Pons (tissue), 1 donor: ENCODE measurements around the gene LONP2.
"Not testable (repeated sequence)": the region's sequence is repeated elsewhere in the genome, so short reads cannot be mapped to it uniquely, and the experiment has no call there.

Experiments
- DNase-seq: peaks from one replicate; pipeline ENCODE4 v3.0.0-alpha.2; 2016; ENCODE audit warnings: low spot score

The LONP2 gene

GRCh38 chr16:48235556-48236136 is 8.5 kb upstream of the LONP2 start:
- DNase-seq = no peak

- DNase-seq = no peak
Observed at GRCh38 chr16:48236286-48236685, 7.8 kb upstream of the LONP2 start.

- DNase-seq = not testable (repeated sequence)
Observed at GRCh38 chr16:48240147-48240546, 4.0 kb upstream of the LONP2 start.

DNA sequence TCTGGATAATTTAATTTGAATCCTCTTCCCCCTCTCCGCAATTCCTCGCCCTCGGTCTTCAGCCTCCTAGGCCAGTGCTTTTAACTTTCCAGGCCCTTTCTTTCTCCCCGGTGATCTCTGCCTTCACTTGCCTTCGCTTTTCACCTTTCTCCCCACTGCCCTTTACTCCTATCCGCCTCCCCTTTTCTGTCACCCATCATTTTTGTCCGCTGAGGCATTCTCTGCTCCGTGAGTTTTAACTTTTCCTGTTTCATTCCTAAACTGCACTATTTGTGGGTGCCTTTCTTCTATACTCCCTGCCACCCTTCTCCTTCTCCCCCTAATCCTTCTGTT is 729 bp downstream of the LONP2 start:
- no peak for DNase-seq

- no peak for DNase-seq
Observed at GRCh38 chr16:48246066-48246465, 2.0 kb downstream of the LONP2 start.

DNA sequence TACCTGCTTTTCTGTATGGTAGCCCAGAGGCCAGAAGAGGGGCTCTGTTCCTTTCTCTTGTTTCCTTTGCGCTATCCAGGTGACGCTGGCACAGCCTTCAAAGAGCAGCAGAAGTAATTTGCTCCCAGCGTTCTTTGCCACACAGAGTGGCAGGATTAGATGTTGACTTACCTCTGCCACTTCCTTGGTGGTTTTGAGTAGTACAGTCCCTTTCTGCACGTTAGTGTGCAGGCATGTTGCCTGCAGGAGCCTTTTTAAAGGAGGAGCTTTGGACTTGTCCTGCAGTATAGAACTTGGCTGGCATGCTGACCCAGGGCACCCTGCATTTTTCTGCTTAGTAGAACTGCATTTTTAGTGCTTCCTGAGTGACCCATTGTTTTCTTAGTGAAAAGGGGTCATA is 3.2 kb downstream of the LONP2 start, which contains the start of gene ABCC11:
ABCC11 (minus strand) TSS at position 229 of the 400 bp plus-strand sequence. CDS start 15,618 bp downstream, outside the sequence.
- DNase-seq = no peak

DNA sequence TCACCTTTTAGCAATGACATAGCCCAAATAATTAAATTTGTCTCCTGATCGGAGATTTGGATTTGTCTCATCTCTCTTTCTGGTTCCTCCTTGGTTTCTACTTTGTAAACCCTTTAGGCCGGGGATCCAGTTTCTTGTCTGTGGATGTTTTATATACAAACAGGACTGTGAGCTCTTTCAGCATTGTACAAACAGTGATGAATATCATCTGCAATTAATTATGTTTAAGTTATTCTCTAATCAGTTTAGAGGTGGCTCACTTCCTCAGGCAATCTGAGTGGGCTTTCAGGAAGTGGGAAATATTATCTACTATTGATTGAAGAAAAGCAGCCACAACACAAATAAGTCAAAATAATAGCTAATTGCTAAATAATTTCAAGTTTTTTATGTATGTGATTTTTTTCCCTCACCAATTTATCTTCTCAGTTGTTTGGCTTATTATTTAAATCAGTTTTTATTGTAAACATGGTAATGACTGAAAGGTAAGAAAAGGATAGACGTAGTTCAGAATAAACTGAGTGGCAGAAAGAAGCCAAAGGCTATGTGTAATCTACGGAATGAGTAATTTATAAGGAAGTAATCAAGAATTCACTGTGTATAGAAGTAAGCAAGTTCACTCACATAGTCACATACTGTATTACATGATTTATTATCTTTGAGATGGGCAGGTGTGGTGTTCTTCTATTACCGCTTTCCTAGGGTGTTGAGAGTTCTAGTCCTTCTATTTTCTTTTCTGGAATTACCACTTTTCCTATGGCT is 6.6 kb downstream of the LONP2 start:
- no peak for DNase-seq

GRCh38 chr16:48252013-48252412 is 7.9 kb downstream of the LONP2 start:
- DNase-seq = no peak

GRCh38 chr16:48256579-48257177 is 12.6 kb downstream of the LONP2 start:
- no peak for DNase-seq

DNA sequence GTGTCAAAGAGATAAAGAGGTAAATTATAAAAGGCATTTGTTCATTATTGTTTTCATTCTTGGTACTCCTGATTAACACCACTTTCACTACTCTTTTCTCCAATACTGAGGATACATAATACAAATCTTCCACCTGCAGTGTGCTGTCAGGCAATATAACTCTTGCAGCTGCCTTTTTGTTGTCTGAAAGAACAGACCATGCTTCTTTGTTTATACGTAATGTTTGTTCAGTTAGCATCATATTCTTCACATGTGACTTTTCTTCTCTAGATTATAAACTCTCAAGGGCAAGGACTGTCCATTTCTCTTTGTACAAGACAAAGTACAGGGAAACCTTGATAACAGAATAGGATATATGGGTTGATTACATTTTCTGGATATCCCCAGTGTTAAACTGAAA is 17.5 kb downstream of the LONP2 start:
- DNase-seq = no peak

DNA sequence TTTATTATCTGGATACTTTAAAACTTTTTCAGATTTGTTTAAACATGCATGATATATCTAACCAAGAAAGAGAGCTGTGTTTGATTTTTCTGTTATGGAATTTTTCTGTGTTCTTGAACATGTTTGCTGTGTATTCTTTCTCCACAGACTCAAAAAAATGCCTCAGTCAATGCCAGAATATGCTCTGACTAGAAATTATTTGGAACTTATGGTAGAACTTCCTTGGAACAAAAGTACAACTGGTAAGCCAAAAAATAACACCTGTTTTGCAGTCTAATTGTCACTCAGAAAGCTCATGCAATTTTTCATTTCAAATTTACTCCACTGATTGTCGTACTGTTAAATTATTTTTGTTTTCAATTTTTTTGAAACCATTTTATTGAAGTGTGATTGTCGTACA is 18.5 kb downstream of the LONP2 start:
- DNase-seq = no peak

GRCh38 chr16:48269011-48269410 is 24.9 kb downstream of the LONP2 start:
- DNase-seq = no peak

DNA sequence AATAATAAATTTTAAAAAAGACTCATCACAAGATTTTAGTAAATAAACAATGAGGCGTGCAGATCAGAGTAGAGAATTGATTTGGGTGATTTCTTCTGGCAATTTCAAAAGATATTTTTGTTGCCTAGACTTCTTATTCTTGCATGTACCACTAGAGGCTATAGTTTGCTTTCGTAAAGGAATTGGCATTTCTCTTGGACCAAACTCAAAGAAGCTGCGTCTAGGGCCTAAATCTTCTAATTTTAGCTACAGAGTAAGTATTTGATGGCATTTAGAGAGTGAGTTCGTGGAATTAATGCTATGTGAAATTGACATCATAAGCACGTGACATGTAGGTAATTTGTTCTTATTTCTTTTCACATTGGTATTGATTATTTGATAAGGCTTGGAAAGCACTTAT is 27.6 kb downstream of the LONP2 start:
- DNase-seq = peak; percentile 57

DNA sequence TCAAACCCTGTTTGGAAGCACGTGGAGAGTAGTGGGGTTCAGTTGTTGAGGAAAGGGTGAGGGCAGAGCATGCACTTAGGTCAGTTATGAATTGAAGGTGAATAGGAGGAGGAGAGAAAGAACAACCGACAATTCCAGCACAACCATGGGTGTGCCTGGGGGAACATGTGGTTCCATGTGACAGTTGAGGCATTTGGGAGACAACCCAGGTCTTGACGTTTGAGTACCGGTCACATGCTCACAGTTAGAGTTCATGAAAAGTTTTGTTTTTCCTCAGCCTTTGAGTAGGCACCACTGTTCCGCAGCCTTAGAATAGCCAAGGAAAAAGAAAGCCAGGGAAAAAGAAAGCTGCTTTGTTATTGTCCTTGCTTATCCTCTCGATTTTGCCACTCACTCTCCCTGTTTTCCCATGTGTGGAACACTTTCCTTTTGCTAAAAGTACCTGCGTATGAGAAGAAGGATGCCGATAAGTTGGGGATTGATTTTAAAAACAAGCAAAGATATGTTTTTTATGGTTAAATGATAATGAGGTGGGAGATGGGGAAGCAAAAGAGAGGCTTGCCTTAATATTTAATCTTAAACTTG is 28.8 kb downstream of the LONP2 start:
- peak; percentile 94 for DNase-seq

DNA sequence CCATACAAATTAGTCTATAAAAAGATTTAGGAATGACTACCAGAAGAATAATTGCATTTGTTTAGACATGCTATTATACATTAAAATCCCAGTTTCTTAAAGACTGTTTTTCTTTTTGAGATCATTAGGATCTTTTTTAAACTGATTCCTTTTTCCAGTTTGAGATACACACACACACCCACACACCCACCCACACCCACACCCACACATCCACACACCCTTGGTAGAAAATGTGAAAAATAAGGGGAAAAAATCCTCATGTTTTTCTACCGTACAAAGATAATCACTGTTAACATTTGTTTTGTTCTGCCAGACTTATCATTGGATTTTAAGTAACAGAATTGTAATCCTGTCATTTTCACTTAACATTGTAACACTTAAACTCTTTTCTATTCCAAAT is 30.4 kb downstream of the LONP2 start:
- DNase-seq = no peak

DNA sequence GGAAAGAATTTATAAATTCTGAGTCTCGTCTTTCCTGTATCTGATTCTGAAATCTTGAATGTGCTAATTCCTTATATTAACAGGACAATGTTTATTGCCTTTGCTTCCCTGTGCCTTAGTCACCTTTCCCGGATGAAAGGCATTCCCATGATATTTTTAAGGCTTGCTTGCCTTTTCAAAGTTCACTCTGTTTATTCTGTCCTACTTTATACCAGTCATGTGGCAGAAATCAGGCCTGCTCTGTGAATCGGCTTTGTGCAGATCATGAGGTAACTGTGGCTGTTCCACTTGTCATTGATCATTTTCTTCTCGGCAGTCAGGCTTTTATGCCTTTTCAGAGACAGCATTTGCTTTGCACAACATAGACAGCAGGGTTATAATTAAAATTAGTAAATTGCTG is 32.0 kb downstream of the LONP2 start:
- DNase-seq = peak; percentile 95

DNA sequence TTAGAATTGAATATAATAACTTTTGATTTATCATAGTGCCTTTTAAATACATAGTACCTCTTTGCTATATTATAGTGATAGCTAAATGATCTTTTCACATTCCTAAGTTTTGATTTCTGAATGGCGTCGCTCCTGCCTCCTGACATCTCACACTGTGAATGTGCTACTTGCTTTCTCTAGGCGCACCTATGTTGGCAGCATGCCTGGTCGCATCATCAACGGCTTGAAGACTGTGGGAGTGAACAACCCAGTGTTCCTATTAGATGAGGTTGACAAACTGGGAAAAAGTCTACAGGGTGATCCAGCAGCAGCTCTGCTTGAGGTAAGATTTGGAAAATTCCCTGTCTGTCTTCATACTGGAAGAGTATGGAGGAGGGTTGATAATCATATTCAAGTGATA is 33.1 kb downstream of the LONP2 start:
- peak; percentile 46 for DNase-seq

DNA sequence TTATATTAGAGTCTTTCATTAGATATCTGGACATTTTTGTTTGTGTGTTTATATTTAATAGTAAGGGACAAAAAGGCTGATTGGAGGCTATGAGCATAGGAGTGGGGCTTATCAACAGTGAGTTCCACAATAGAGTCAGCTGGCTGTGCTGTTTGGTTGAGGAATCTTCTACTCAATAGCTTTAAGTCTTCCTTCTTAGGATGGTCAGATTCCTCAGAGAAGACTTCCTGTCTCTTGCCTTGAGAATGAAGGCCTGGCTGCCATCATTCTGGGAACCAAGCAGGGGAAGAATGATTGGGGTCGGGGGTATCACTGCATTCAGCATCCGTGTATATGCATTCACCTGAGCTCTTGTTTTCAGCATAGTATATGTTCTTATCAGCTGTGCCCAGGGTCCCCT is 35.1 kb downstream of the LONP2 start:
- peak; percentile 63 for DNase-seq

- no peak for DNase-seq
Observed at GRCh38 chr16:48280546-48280945, 36.4 kb downstream of the LONP2 start.

DNA sequence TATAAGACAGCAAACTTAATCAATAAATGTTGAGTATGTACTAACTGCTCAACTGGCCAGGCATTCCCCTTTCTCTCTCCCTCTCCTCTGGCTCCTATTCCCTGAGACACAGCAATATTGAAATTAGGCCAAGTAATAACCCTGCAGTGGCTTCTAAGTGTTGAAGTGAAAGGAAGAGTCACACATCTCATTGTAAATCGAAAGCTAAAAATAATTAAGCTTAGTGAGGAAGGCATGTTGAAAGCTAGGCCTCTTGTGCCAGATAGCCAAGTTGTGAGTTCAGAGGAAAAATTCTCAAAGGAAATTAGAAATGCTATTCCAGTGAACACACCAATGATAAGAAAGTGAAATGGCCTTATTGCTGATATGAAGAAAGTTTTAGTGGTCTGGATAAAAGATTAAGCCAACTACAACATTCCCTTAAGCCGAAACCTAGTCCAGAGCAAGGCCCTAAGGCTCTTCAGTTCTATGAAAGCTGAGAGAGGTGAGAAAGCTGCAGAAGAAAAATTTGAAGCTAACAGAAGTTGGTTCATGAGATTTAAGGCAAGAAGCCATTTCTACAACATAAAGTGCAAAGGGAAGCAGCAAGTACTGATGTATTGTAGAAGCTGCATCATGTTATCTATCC is 38.6 kb downstream of the LONP2 start:
- peak; percentile 47 for DNase-seq

GRCh38 chr16:48284772-48285409 is 40.8 kb downstream of the LONP2 start:
- DNase-seq = no peak

GRCh38 chr16:48287239-48287638 is 43.1 kb downstream of the LONP2 start:
- no peak for DNase-seq
